Germinal center (tissue), 1 donor: ENCODE measurements around the gene KCNT1.

ENCODE experiments used
- DNase-seq: peaks from one replicate; pipeline ENCODE4 v3.0.0; 2012; ENCODE audit warnings: mixed read lengths, low spot score

Gene KCNT1

DNA sequence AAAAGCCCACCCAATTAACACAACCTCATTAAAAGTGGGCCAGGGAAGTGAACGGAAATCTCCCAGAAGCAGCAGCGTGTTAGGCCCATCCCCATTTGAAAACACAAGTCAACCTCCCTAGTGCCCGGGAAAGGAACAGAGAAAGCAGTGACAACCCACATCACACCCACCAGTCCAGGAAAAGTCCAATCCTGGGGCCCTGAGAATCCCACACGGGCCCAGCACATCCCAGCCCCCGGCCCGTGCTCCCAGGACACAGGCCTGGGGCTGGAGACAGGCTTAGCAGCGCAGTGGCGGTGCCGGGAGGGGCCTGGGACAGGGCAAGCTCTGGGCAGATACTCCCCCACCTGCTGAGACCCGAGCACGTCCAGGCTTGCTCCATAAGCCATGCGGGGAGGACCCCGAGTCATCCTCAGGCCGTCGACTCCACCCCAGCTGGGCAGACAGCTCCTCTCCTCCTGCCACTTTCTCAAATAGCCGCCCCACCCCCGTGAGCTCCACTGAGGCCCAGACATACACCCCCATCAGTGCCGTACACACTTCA lies 101.0 kb downstream of the KCNT1 start:
- DNase-seq, result no peak

- no peak for DNase-seq
These were observed 101.5 kb downstream of the KCNT1 start for GRCh38 chr9:135803441-135803840.

- no peak for DNase-seq
These were observed 102.8 kb downstream of the KCNT1 start for GRCh38 chr9:135804581-135805421.

- no peak for DNase-seq
These were observed 103.5 kb downstream of the KCNT1 start for GRCh38 chr9:135805422-135806022.

- no peak for DNase-seq
These were observed 107.2 kb downstream of the KCNT1 start for GRCh38 chr9:135809166-135809565.

DNA sequence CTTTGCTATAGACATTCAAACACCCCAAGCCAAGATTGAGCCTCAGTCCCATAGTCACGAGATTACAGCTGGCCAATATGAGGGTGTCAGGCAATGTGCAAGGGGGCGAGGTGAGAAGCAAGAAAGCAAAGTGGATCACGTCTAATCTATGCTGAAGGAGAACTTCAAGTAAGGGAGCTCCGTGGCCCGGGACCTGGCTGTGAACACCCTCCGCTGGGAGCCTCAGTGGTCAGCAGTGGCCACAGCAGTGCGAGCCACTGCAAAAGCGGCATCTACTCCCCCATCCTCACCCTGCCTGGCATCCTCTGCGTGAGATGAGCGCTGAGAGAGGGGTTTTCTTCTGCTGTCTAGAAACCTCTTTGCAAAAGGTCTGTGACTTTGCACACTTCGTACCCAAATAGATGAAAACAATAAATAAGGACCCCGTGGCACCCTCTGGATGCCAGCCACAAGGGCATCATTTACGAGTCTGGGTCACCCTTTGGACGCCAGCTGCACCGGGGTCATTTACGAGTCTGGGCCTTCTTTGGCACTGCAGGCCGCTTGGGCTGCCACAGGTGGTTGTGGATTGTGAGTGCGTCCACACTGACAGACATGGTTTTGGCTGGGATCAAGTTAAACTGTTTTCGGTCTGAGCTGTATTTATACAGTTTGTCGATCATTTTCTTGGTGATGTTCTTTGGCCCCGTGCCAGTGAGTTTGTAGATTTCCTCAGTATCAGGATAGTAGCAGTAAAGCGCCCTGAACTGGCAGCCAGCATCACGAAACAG lies 109.0 kb downstream of the KCNT1 start:
- DNase-seq, result no peak

- DNase-seq, result no peak
These were observed 109.8 kb downstream of the KCNT1 start for GRCh38 chr9:135811801-135812200.

DNA sequence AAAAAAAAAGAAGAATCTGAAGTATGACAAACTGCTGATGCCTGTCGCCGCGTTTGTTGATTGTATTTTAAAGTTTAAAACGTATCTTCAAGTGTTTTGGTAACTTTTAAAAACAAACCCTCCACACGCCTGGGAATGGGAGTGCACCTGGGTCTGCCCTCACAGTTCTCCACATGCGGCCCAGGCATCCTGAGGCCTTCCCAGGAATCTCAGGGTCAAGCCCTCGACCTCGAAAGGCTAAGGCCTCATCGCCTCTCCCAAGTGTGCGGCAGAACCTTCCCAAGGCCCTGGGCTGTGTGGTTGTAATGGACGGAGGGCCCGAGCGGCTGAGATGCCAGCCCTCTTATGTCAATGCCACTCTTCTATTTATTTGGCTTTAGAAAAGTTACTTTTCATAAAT lies 111.0 kb downstream of the KCNT1 start:
- no peak for DNase-seq

DNA sequence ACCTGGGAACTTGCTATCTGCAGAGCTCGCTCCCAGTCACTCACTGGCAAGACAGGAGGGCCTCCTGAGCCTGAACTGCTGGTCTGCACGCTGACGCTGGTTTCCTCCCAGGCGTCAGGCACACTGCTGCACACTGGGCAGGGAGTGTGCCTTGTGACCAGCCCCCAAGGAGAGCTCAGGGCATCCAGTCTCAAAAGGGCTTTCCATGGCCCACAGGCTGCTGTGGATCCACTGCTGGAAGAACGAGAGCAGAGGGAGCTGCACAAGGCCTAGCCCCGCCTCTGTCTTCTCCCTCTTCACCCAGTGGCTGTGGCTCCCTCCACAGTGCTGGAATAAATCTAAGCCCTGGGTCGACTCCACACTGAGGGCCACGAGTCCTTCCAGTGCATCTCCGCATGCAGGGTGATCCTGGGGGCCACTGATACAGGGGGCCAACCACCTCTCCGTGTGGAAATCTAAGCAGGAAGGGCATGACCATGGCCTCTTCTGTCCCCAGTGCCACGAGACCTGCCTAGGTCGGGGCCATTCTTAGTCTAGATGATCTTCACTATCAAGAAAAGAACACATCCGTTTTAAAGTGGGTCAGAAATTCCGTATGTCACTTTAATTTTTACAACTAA lies 111.8 kb downstream of the KCNT1 start:
- DNase-seq, result no peak

GRCh38 chr9:135814421-135815095 lies 112.6 kb downstream of the KCNT1 start:
- no peak for DNase-seq

DNA sequence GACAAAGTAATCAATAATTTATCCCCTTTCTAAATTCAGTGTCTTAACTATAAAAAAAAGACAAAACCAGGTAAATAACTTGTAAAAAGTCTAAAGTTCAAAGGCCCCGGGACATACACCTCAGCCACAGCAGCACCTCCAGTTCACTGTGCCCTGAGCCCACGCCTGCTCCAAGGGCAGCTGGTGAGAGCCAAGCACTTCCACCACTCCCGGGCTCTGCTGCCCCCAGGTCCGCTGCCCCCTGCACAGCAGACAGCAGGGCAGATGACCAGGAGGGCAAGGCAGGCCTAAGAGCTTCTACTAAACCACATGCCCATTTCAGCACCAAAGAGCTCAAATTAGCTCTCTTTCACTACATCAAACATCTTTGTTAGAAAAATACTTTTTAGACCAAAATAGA lies 113.4 kb downstream of the KCNT1 start:
- DNase-seq, result no peak

DNA sequence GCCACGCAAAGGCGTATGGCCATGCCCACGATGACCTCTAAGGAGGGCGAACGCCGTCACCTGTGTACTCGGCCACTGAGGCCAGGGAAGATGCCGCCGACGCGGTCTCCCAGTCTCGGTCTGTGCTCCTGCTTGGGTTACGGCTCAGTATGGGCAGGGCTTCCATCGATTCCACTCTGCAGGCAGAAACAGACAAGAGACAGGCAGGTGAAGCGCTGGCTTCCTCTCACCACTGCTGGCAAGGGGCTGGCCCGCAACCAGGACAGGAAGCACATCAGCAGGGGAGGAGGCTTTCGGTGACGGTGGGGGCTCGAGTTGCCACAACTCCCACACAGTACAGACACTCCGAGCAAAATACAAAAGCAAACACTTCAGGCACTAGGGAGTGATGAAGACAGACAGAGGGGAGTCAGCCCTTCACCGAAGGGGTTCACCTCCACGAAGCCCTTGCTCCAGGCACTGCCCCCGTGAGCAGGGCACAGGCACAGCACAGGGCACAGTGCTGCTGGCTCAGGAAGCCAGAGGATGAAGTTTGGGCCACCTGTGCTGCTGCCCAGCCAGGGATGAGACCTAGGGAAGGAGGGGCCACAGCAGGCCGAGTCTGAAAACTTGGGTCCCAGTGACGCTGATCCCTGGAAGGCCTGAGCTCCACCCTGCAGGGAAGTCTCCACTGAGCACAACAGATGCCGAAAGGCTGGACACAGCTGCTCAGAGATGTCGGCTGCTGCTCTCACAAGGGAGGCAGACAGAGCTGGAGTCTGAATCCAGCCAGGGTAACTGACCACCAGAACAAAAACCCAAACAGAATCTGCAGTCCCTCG lies 114.1 kb downstream of the KCNT1 start:
- DNase-seq, result no peak

- no peak for DNase-seq
These were observed 114.6 kb downstream of the KCNT1 start for GRCh38 chr9:135816651-135816970.

- no peak for DNase-seq
These were observed 116.1 kb downstream of the KCNT1 start for GRCh38 chr9:135817951-135818717.

GRCh38 chr9:135818718-135819475 lies 116.9 kb downstream of the KCNT1 start:
- DNase-seq, result no peak

GRCh38 chr9:135819905-135820304 lies 117.9 kb downstream of the KCNT1 start:
- no peak for DNase-seq

- DNase-seq, result no peak
These were observed 118.7 kb downstream of the KCNT1 start for GRCh38 chr9:135820661-135821060.

DNA sequence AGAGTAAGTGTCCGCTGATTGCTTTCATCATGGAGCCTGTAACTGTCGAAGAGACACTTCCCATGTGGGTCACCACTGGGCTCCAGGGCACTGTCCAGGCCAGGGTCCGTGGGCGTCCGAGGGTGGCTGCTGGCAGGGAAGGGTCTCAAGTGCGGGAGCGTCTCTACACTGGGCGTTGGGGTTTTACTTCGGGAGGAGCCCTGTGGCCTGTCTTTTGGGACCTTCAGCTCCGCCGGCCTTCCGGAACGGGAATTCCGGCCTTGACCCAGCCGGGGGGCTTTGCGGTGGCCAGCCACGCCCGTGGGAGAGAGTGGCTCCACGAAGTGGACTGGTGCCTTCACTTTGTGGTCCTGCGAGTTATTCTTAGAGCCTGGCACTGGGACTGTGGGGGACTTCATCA lies 119.1 kb downstream of the KCNT1 start:
- no peak for DNase-seq

DNA sequence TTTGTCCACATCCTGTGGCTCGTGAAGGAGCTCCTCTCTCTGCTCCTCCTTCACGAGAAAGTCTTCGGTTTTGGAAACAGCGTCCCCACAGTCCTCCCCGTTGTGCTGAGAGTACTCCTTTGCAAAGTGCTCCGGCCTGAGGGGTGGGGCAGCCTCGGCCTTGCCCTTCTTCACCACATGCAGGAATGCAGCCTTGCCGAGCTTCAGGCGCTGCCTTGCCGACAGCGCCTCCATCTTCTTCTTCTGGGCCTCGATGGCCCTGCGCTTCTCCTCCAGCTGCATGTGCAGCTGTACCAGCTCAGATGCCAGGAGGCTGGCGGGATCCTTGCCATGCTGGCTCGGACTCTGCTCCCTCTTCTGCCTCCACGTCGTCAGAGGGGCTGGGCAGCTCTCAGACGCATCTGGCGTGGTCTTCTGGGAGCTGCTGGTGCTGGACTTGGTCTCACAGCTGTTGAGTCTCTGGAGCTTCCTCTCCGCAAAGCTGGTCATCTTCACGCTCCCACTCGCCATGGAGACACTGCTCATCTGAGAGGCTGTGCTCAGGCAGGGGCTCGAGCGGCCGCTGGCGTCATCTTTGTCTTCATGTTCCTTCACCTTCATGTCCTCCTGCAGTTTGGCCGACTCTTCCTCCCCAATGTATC lies 119.9 kb downstream of the KCNT1 start:
- no peak for DNase-seq
